Mucosa of descending colon (tissue), 3 donors: ENCODE measurements around the gene ZIM2. TPM values are rescaled to one million over a fixed set of nuclear protein-coding genes. Genes with fewer than 3 reads are reported as not detected.

Source experiments
- ATAC-seq: fragments of 200-7000 bp; cut with Tn5 transposase; one replicate; pipeline ENCODE4 v1.9.1; 2020; ENCODE audit warnings: mild to moderate bottlenecking, moderate library complexity
- DNase-seq, 3 donors: peaks; one replicate each; pipeline ENCODE4 v3.0.0-alpha.2; 2020
- H3K36me3 ChIP-seq: fragments of 200-600 bp; one replicate; pipeline ENCODE4 v1.8.0; 2021; ENCODE audit warnings: low read depth, mild to moderate bottlenecking
- H3K4me1 ChIP-seq: fragments of 200-600 bp; one replicate; pipeline ENCODE4 v1.8.0; 2021; ENCODE audit warnings: low read depth, mild to moderate bottlenecking
- H3K4me3 ChIP-seq: fragments of 200-600 bp; one replicate; pipeline ENCODE4 v1.8.0; 2021; ENCODE audit warnings: mild to moderate bottlenecking
- H3K9me3 ChIP-seq: fragments of 200-600 bp; one replicate; pipeline ENCODE4 v1.8.0; 2021; ENCODE audit warnings: mild to moderate bottlenecking
- intact Hi-C, 2 donors: fragments of 100-400 bp; cut with DNase I in 1 of 2; cut with micrococcal nuclease in 1 of 2; formaldehyde crosslinking; loops; one replicate each; pipeline versions ENCODE4 v1.11.0 to v1.11.1; 2022; cut with DNase I, micrococcal nuclease
- total RNA-seq, 3 donors: library from RNA; stranded (reverse); fragmentation: NEBNext Ultra II Directional in 2 of 3; extraction: Animal tissue kit (Norgen Biotek cat#: 25700) in 2 of 3; gene quantifications; one replicate each; pipeline versions ENCODE4 v1.2.1 to v1.2.4, GENCODE V29; 2021 to 2023
- TF ChIP-seq, protein P1 (sequence below): fragments of 200-600 bp; IDR thresholded peaks from one replicate; pipeline ENCODE4 v1.8.0; 2022; ENCODE audit warnings: antibody characterized with exemption, mild to moderate bottlenecking
- donor health status: DM: no; HTN: no; CAD: no; lungs with moderate emphysema.
- donor health status: DM: no; HTN: no; CAD: no.
- donor health status: DM: no; HTN: yes; CAD: no.

ZIM2 gene
- total RNA-seq, 3 donors from 2014 or later, result 0.29 to 0.66 TPM; not detected in 1

DNA sequence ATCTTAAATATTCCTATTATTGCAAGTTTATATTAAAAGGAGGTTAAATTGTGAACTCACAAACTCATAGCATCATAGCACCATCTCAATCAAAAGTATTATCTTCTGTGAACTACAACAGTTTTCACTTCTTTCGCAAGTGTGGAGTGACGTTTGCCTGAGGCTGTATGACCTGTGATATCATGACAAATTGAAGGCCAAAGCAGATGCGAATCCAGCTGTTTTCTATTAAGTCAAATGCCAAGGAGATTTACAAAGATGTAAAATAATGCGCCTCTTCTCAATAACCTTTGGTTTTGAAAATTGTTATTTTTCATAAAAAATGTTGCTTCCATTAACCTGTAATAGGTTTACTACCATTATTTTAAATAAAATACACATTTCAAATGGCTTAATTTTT lies 7.6 kb upstream of the ZIM2 start:
- TF ChIP-seq, protein P1, sequence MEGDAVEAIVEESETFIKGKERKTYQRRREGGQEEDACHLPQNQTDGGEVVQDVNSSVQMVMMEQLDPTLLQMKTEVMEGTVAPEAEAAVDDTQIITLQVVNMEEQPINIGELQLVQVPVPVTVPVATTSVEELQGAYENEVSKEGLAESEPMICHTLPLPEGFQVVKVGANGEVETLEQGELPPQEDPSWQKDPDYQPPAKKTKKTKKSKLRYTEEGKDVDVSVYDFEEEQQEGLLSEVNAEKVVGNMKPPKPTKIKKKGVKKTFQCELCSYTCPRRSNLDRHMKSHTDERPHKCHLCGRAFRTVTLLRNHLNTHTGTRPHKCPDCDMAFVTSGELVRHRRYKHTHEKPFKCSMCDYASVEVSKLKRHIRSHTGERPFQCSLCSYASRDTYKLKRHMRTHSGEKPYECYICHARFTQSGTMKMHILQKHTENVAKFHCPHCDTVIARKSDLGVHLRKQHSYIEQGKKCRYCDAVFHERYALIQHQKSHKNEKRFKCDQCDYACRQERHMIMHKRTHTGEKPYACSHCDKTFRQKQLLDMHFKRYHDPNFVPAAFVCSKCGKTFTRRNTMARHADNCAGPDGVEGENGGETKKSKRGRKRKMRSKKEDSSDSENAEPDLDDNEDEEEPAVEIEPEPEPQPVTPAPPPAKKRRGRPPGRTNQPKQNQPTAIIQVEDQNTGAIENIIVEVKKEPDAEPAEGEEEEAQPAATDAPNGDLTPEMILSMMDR, result no peak
- Histone ChIP-seq H3K9me3 (peaks cover 29% of the 10 kb centered on the region), H3K36me3 (no peaks in the 10 kb centered on the region), H3K4me1 (no peaks in the 10 kb centered on the region), H3K4me3 (no peak overlapping the region)
- DNase-seq, result no peak
- no peak for ATAC-seq
- intact Hi-C loops, result no loop called here

DNA sequence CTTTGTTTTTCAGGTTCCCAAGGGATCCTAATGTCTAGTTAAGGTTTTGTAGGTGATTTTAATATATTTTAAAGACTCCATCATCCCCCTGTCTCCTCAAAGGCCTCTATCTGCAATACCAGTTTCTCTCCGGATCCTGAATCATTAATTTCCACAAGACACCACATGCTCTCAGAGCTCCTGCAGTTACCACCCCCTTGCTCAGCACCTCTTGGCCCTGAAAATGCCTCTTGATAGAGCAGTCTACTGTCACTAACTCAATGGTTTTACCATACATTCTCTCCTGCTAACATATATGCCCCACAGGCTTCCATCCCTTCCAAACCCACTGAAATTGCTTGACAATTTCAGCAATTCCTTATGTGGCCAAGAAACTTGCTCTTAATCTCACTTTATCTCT lies 1.9 kb upstream of the ZIM2 start:
- DNase-seq (no peak), ATAC-seq (no peak)
- no peaks in the 10 kb centered on the region for H3K4me1 ChIP-seq
- H3K36me3 ChIP-seq, result no peaks in the 10 kb centered on the region
- intact Hi-C loops, result no loop called here
- H3K4me3 ChIP-seq, result no peak overlapping the region
- TF ChIP-seq, protein P1, result no peak
- peaks cover 59% of the 10 kb centered on the region for H3K9me3 ChIP-seq

DNA sequence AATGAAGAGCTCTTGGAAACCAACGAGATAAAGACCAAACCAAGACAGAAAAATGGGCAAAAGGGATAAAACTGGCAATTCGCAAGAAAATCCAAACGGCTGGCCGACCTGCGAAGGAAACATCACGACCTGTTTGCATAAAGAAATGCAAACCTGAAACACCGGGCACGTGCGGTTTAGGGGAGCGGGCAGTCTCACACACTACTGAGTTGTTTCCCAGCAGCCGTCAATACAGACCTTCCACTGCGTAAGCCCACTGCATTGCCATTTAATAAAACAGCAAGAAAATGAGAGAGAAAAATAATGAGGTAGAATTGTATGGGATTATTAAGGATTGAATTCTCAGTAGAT lies 642 bp upstream of the ZIM2 start:
- intact Hi-C loops, result no loop called here
- no peak overlapping the region for H3K4me3 ChIP-seq

DNA sequence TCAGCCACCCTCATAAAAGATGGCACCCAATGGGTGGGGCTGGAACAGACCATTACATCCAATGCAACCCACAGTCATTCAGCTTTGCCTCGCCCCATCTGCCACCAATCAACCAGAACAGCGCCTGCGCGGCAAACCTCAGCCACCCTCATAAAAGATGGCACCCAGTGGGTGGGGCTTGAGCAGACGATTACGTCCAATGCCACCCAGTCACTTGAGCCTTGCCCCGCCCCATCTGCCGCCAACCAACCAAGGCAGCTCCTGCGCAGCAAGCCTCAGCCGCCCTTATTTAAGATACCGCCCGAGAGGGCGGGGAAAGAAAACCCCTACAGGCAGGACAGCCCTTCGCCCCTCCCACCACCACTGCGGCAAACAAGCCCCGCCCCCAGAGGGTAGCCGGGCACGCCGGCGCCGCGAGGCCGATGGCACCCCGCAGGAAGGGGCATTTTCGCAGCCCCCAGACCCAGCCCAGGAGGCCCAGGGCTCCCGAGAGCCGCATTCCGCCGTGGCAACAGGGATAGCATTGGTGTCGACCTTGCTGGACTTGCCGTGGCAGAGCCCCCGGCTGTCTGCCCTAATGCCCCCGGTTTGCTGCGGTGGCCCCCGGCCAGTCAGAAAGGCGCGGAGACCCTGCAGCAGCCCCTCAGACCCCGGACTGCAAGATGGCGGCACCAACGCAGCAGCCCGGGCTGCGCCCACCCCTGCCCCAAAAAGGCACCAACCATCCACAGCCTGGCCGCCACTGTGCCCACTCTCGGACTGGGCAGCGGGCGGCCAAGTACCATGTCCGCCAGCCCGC lies 675 bp downstream of the ZIM2 start:
- Histone ChIP-seq H3K9me3 (peaks cover 79% of the 10 kb centered on the region), H3K4me3 (no peak overlapping the region), H3K36me3 (no peaks in the 10 kb centered on the region), H3K4me1 (no peaks in the 10 kb centered on the region)
- intact Hi-C loops, result no loop called here
- DNase-seq, result peak; percentile 59 to 84 (median 61)
- TF ChIP-seq, protein P1, result no peak
- ATAC-seq, result peak; percentile 57

More for the DNA sequence above, 642 bp upstream of the ZIM2 start:
- TF ChIP-seq, protein P1, result no peak
- DNase-seq (no peak), ATAC-seq (no peak)
- Histone ChIP-seq H3K36me3 (no peaks in the 10 kb centered on the region), H3K4me1 (no peaks in the 10 kb centered on the region), H3K9me3 (peaks cover 69% of the 10 kb centered on the region)

DNA sequence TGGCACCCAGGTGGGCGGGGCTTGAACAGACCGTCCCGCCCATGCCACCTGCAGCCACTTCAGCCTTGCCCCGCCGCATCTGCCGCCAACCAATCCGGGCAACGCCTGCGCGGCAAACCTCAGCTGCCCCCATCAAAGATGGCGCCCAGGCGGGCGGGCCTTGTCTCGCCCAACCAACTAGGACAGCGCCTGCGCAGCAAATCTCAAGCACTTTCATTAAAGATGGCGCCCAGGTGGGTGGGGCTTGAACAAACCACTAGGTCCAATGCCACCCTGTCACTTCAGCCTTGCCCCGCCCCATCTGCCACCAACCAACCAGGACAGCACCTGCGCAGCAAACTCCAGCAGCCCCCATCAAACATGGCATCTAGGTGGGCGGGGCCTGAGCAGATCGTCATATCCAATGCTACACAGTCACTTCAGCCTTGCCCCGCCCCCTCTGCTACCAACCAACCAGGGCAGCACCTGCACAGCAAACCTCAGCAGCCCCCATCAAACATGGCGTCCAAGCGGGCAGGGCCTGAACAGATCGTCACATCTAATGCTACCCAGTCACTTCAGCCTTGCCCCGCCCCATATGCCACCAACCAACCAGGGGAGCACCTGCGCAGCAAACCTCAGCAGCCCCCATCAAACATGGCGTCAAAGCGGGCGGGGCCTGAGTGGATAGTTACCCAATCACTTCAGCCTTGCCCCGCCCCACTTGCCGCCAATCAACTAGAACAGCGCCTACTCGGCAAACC lies 1.4 kb downstream of the ZIM2 start:
- peak; percentile 56 for ATAC-seq
- peaks cover 83% of the 10 kb centered on the region for H3K9me3 ChIP-seq
- H3K4me1 ChIP-seq, result no peaks in the 10 kb centered on the region
- TF ChIP-seq, protein P1, result no peak
- no peaks in the 10 kb centered on the region for H3K36me3 ChIP-seq
- DNase-seq, result peak; percentile 68 to 87 (median 70)
- intact Hi-C loops, result no loop called here
- no peak overlapping the region for H3K4me3 ChIP-seq
